SK-N-MC (cell line): ENCODE measurements around the gene GNAT3.

Experiments
- DNase-seq: peaks from one replicate; pipeline ENCODE4 v3.0.0-alpha.2; 2011; ENCODE audit warnings: low read depth, low spot score
- H3K27ac ChIP-seq: fragments of 200-600 bp; sonication (generic); 2 replicates; pipeline ENCODE4 v1.5.1; 2016; ENCODE audit warnings: mixed run types
- H3K36me3 ChIP-seq: fragments of 200-600 bp; sonication (generic); 2 replicates; pipeline ENCODE4 v1.6.1; 2017; ENCODE audit warnings: antibody characterized with exemption, low read length, mixed read lengths; ENCODE audit not compliant: insufficient read depth
- H3K4me3 ChIP-seq: fragments of 200-600 bp; sonication (generic); 2 replicates; pipeline ENCODE4 v1.5.1; 2016
- H3K9ac ChIP-seq: fragments of 200-600 bp; sonication (generic); 2 replicates; pipeline ENCODE4 v1.8.0; 2017; ENCODE audit warnings: mixed run types, mixed read lengths; ENCODE audit not compliant: insufficient read length
- H3K9me3 ChIP-seq: fragments of 200-600 bp; sonication (generic); 2 replicates; pipeline ENCODE4 v1.6.1; 2017; ENCODE audit warnings: low read depth, mild to moderate bottlenecking, antibody characterized with exemption, low read length, moderate library complexity, mixed read lengths
- EZH2 ChIP-seq: fragments of 200-600 bp; sonication (generic); IDR thresholded peaks from one replicate; pipeline ENCODE4 v1.6.1; 2017; ENCODE audit warnings: antibody characterized with exemption
- FOXP2 ChIP-seq: optimal IDR thresholded peaks from 2 replicates; pipeline ENCODE3; 2011; ENCODE audit warnings: mild to moderate bottlenecking, moderate library complexity; ENCODE audit not compliant: insufficient read depth; ENCODE audit errors: extremely low read length, control extremely low read depth
- POLR2AphosphoS5 ChIP-seq: IDR thresholded peaks from 2 replicates; pipeline ENCODE4 v1.6.1; 2012; ENCODE audit warnings: mild to moderate bottlenecking, low read depth, low read length, borderline replicate concordance

Gene GNAT3

DNA sequence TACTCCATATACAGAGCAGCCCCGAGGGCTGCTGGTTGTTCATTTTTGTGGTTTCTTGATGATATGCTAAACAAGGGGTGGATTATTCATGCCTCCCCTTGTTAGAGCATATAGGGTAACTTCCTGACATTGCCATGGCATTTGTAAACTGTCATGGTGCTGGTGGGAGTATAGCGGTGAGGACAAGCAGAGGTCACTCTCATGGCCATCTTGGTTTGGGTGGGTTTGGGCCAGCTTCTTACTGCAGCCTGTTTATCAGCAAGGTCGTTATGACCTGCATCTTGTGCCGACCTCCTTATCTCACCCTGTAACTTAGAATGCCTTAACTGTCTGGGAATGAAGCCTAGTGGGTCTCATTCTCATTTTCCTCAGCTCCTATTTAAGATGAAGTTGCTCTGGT lies 31.3 kb downstream of the GNAT3 start:
- Histone ChIP-seq H3K4me3 (no peak overlapping the region), H3K27ac (no peak overlapping the region), H3K9me3 (no peaks in the 10 kb centered on the region), H3K36me3 (no peaks in the 10 kb centered on the region), H3K9ac (no peak overlapping the region)
- no peak for DNase-seq
- TF ChIP-seq POLR2AphosphoS5 (no peak), FOXP2 (no peak), EZH2 (no peak)

DNA sequence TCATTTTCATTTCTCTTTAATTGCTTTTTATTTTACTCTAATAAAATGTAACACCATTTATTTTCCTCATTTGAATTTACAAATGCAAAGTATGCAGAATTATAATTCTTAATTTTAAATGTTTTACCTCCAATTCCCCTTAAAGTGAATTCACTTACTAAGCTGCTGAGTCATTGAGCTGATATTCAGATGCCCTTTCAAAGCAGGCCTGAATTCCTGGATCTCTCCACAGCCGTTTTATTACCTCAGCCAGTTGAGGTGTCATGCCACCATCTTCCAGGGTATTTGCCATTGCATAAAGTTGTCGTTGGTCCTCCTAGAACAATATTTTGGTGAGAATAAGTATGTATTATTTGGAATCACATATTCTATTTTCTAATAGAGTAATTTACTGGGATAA lies 33.2 kb downstream of the GNAT3 start:
- no peak overlapping the region for H3K9ac ChIP-seq
- H3K4me3 ChIP-seq = no peak overlapping the region
- no peaks in the 10 kb centered on the region for H3K36me3 ChIP-seq
- no peaks in the 10 kb centered on the region for H3K9me3 ChIP-seq
- no peak for DNase-seq
- H3K27ac ChIP-seq = no peak overlapping the region
- no peak for TF ChIP-seq POLR2AphosphoS5

GRCh38 chr7:80476035-80476434 lies 35.8 kb downstream of the GNAT3 start:
- H3K4me3 ChIP-seq = no peak overlapping the region
- no peak for DNase-seq
- TF ChIP-seq FOXP2 = no peak
- TF ChIP-seq POLR2AphosphoS5 = no peak
- no peak for TF ChIP-seq EZH2
- no peaks in the 10 kb centered on the region for H3K36me3 ChIP-seq
- no peak overlapping the region for H3K27ac ChIP-seq
- H3K9ac ChIP-seq = no peak overlapping the region
- no peaks in the 10 kb centered on the region for H3K9me3 ChIP-seq

GRCh38 chr7:80475383-80475782 lies 36.5 kb downstream of the GNAT3 start:
- DNase-seq = no peak
- Histone ChIP-seq H3K9me3 (no peaks in the 10 kb centered on the region), H3K4me3 (no peak overlapping the region), H3K9ac (no peak overlapping the region), H3K36me3 (no peaks in the 10 kb centered on the region), H3K27ac (no peak overlapping the region)
- TF ChIP-seq FOXP2 (no peak), EZH2 (no peak), POLR2AphosphoS5 (no peak)

DNA sequence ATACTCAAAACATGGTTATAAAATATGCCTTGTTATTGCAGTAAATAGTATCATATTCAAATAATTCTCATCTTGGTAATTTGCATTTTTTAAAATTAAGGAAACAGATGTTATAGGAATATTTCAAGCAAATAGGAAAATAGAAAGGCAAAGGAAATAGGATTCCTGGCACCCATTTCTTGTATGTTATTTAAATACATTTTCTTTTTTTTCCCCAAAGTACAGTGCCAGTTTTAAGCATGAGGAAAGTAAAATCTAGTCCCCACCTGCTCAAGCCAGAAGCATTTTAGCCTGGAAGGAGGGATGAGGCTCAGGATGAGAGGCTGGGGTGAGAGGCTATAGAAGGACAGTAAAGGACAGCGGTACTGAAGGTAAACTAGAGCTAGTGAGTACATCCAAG lies 38.1 kb downstream of the GNAT3 start:
- no peak for DNase-seq
- TF ChIP-seq EZH2 (no peak), FOXP2 (no peak), POLR2AphosphoS5 (no peak)
- H3K27ac ChIP-seq = no peak overlapping the region
- no peaks in the 10 kb centered on the region for H3K9me3 ChIP-seq
- H3K9ac ChIP-seq = no peak overlapping the region
- H3K36me3 ChIP-seq = no peaks in the 10 kb centered on the region
- H3K4me3 ChIP-seq = no peak overlapping the region

GRCh38 chr7:80472491-80473200 lies 39.2 kb downstream of the GNAT3 start:
- Histone ChIP-seq H3K9me3 (no peaks in the 10 kb centered on the region), H3K36me3 (no peaks in the 10 kb centered on the region), H3K4me3 (no peak overlapping the region), H3K9ac (no peak overlapping the region), H3K27ac (no peak overlapping the region)
- TF ChIP-seq FOXP2 (no peak), POLR2AphosphoS5 (no peak), EZH2 (no peak)
- no peak for DNase-seq

GRCh38 chr7:80468931-80469714 lies 42.7 kb downstream of the GNAT3 start:
- H3K36me3 ChIP-seq = no peaks in the 10 kb centered on the region
- no peak overlapping the region for H3K27ac ChIP-seq
- H3K9me3 ChIP-seq = no peaks in the 10 kb centered on the region
- TF ChIP-seq FOXP2 (no peak), EZH2 (no peak), POLR2AphosphoS5 (no peak)
- no peak for DNase-seq
- no peak overlapping the region for H3K4me3 ChIP-seq
- no peak overlapping the region for H3K9ac ChIP-seq

DNA sequence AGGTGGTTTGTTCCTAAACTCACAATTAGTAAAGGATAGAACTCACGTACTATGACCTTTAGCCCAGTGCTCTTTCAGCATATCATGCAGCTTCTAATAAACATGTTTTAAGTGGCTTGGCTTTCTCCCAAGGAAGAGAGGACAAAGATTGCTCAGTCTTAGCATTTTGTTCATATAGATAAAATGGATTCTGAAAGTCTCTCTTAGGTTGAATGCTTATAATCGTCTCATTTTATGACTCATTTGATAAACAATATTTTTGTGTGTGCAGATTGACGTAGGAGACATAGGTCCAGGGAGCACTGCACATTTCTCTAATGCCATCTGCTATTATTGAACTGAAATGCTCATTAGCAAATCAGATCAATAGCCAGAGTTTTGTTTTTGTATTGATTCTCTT lies 44.8 kb downstream of the GNAT3 start:
- H3K9me3 ChIP-seq = no peaks in the 10 kb centered on the region
- H3K27ac ChIP-seq = no peak overlapping the region
- H3K4me3 ChIP-seq = no peak overlapping the region
- H3K36me3 ChIP-seq = no peaks in the 10 kb centered on the region
- TF ChIP-seq POLR2AphosphoS5 (no peak), FOXP2 (no peak), EZH2 (no peak)
- no peak overlapping the region for H3K9ac ChIP-seq
- DNase-seq = no peak
